Thymus (tissue), 11 donors: ENCODE results near the gene MFSD8. TPM values are rescaled to one million over a fixed set of nuclear protein-coding genes. Genes with fewer than 3 reads are reported as not detected.

Experiments used
- DNase-seq, 9 donors: peaks; one replicate each; pipeline ENCODE4 v3.0.0-alpha.2; 2013; ENCODE audit warnings: low spot score in 9 of 9, low read depth in 6 of 9, missing footprints in 1 of 9
- H3K27ac ChIP-seq, 2 donors: one replicate each; pipeline ENCODE4 v1.5.1; 2013; ENCODE audit warnings: control low read depth in 1 of 2, low read depth in 1 of 2, low read length in 1 of 2, mild to moderate bottlenecking in 1 of 2, moderate library complexity in 1 of 2
- H3K27me3 ChIP-seq, 2 donors: one replicate each; pipeline ENCODE4 v1.5.1; 2013; ENCODE audit warnings: low read length in 1 of 2; ENCODE audit not compliant: control insufficient read depth in 2 of 2, insufficient read depth in 1 of 2
- H3K36me3 ChIP-seq, 2 donors: one replicate each; pipeline ENCODE4 v1.5.1; 2013; ENCODE audit warnings: low read length in 1 of 2, mild to moderate bottlenecking in 1 of 2, moderate library complexity in 1 of 2; ENCODE audit not compliant: control insufficient read depth in 2 of 2, insufficient read depth in 2 of 2
- H3K4me1 ChIP-seq, 2 donors: one replicate each; pipeline ENCODE4 v1.5.1; 2013; ENCODE audit warnings: low read length in 2 of 2; ENCODE audit not compliant: control insufficient read depth in 2 of 2, insufficient read depth in 2 of 2
- H3K4me3 ChIP-seq, 2 donors: one replicate each; pipeline ENCODE4 v1.5.1; 2013; ENCODE audit warnings: low read length in 2 of 2, control low read depth in 1 of 2, mild to moderate bottlenecking in 1 of 2
- H3K9me3 ChIP-seq, 2 donors: one replicate each; pipeline ENCODE4 v1.5.1; 2013; ENCODE audit warnings: low read length in 1 of 2, mild to moderate bottlenecking in 1 of 2; ENCODE audit not compliant: control insufficient read depth in 2 of 2, insufficient read depth in 1 of 2
- WGBS: extraction: QIAGEN DNeasy Blood & Tissue Kit; methylation state at CpG from one replicate; pipeline ENCODE4 v1.1.7; 2013; 5-methylcytosine and 5-hydroxymethylcytosine counted together
- polyA plus RNA-seq: library from polyadenylated mRNA; stranded (reverse); fragments of 200-250 nt; gene quantifications from one replicate; pipeline ENCODE4 v1.2.3, GENCODE V29; 2013
- total RNA-seq: library from RNA; stranded (reverse); fragments of 120-200 nt; gene quantifications from one replicate; pipeline ENCODE4 v1.2.4, GENCODE V29; 2013
- donor health status: healthy.

The MFSD8 gene
- total and polyA plus RNA-seq, 2 donors, result 18.1 to 31.2 TPM

GRCh38 chr4:127880763-127881562 lies 84.0 kb downstream of the MFSD8 start, which contains the start of gene PLK4:
TSS of gene PLK4 (plus strand) at chr4:127880893. CDS start at chr4:127881135, 242 bp downstream.
- Histone ChIP-seq H3K9me3 (no peaks in the 10 kb centered on the region), H3K4me3 (peak within 1 kb of the TSS; percentile 83 to 95), H3K4me1 (peaks cover 4 to 12% of the 10 kb centered on the region in 2 donors), H3K36me3 (peaks cover 0 to 14% of the 10 kb centered on the region in 2 donors), H3K27me3 (no peaks in the 10 kb centered on the region), H3K27ac (peak within 1 kb of the TSS; percentile 88 to 89)
- WGBS, result under 1% methylated on average over 70 of the region's 70 CpGs
- DNase-seq, result peak; percentile 94 to 99 (median 98)

GRCh38 chr4:127875791-127876190 lies 89.2 kb downstream of the MFSD8 start:
- no peak for DNase-seq
- H3K27me3 ChIP-seq, result no peaks in the 10 kb centered on the region

GRCh38 chr4:127870688-127871087 lies 94.3 kb downstream of the MFSD8 start:
- WGBS, result 88% methylated on average over 3 of the region's 3 CpGs
- H3K27ac ChIP-seq, result no peak overlapping the region

More at GRCh38 chr4:127875791-127876190, 89.2 kb downstream of the MFSD8 start:
- Histone ChIP-seq H3K36me3 (no peaks in the 10 kb centered on the region), H3K4me1 (peaks cover 0 to 3% of the 10 kb centered on the region in 2 donors), H3K9me3 (no peaks in the 10 kb centered on the region), H3K4me3 (no peak overlapping the region), H3K27ac (no peak overlapping the region)

GRCh38 chr4:127870281-127870680 lies 94.7 kb downstream of the MFSD8 start:
- Histone ChIP-seq H3K27me3 (no peaks in the 10 kb centered on the region), H3K27ac (no peak overlapping the region), H3K36me3 (no peaks in the 10 kb centered on the region), H3K4me1 (no peaks in the 10 kb centered on the region), H3K9me3 (no peaks in the 10 kb centered on the region), H3K4me3 (no peak overlapping the region)
- DNase-seq, result no peak

More at GRCh38 chr4:127870688-127871087, 94.3 kb downstream of the MFSD8 start:
- H3K36me3 ChIP-seq, result no peaks in the 10 kb centered on the region
- no peak overlapping the region for H3K4me3 ChIP-seq
- no peaks in the 10 kb centered on the region for H3K9me3 ChIP-seq
- DNase-seq, result no peak
- H3K4me1 ChIP-seq, result no peaks in the 10 kb centered on the region
- H3K27me3 ChIP-seq, result no peaks in the 10 kb centered on the region

- no peak for DNase-seq
- no peaks in the 10 kb centered on the region for H3K4me1 ChIP-seq
- 98% methylated on average over 2 of the region's 2 CpGs for WGBS
- no peaks in the 10 kb centered on the region for H3K27me3 ChIP-seq
- no peak overlapping the region for H3K4me3 ChIP-seq
- H3K27ac ChIP-seq, result no peak overlapping the region
- H3K9me3 ChIP-seq, result no peaks in the 10 kb centered on the region
- H3K36me3 ChIP-seq, result no peaks in the 10 kb centered on the region
These were observed 96.8 kb downstream of the MFSD8 start for GRCh38 chr4:127868196-127868595.

Other genes with a start within 250 kb of the MFSD8 start
- gene SLC25A31, start 234.8 kb downstream of the MFSD8 start, total RNA-seq, result 0.05 TPM
- 0.25 TPM for gene SLC25A31, start 234.8 kb downstream of the MFSD8 start, polyA plus RNA-seq
- 4.2 TPM for gene HSPA4L, start 182.9 kb downstream of the MFSD8 start, total RNA-seq
- 3.8 TPM for gene HSPA4L, start 182.9 kb downstream of the MFSD8 start, polyA plus RNA-seq
- gene PLK4, start 84.3 kb downstream of the MFSD8 start, total RNA-seq, result 33.2 TPM
- 3.0 TPM for gene PLK4, start 84.3 kb downstream of the MFSD8 start, polyA plus RNA-seq
- 13.3 TPM for gene ABHD18, start 233 bp upstream of the MFSD8 start, total RNA-seq
- 12.2 TPM for gene ABHD18, start 233 bp upstream of the MFSD8 start, polyA plus RNA-seq
- gene LARP1B, start 96.1 kb upstream of the MFSD8 start, total RNA-seq, result 16.5 TPM
- gene LARP1B, start 96.1 kb upstream of the MFSD8 start, polyA plus RNA-seq, result 12.5 TPM